ENCODE measurements around the gene FXYD4.

FXYD4 gene

DNA sequence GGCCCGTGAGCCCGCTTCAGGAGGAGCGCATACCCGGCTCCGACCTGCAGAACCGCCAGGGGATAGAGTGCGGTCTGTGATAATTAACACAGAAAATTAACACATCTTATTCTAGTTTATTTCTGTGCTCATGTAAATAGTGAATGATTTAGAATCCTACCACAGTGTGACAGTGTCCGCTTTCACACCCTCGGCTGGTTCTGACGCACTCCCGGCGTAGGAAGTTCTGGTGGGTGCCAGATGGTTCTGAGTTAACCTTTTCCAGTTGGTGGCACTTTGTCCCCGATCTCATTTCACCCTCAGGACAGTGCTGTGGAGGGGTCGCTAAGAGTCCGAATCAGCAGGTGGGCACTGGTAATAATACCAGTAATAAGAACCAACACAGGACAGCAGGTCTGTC is 28.3 kb upstream of the FXYD4 start:
- DNase-seq (ENCODE audit: low spot score) = no peak
- TF ChIP-seq, protein P1, sequence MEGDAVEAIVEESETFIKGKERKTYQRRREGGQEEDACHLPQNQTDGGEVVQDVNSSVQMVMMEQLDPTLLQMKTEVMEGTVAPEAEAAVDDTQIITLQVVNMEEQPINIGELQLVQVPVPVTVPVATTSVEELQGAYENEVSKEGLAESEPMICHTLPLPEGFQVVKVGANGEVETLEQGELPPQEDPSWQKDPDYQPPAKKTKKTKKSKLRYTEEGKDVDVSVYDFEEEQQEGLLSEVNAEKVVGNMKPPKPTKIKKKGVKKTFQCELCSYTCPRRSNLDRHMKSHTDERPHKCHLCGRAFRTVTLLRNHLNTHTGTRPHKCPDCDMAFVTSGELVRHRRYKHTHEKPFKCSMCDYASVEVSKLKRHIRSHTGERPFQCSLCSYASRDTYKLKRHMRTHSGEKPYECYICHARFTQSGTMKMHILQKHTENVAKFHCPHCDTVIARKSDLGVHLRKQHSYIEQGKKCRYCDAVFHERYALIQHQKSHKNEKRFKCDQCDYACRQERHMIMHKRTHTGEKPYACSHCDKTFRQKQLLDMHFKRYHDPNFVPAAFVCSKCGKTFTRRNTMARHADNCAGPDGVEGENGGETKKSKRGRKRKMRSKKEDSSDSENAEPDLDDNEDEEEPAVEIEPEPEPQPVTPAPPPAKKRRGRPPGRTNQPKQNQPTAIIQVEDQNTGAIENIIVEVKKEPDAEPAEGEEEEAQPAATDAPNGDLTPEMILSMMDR (IDR thresholded peaks at IDR 0.05; ENCODE audit: borderline replicate concordance, control extremely low read depth, extremely low read depth, insufficient read depth, missing control alignments) = no peak
- in situ Hi-C loops (cut with MboI; ENCODE audit: low sequenced_read_pairs, unreplicated experiment) = no loop called here

DNA sequence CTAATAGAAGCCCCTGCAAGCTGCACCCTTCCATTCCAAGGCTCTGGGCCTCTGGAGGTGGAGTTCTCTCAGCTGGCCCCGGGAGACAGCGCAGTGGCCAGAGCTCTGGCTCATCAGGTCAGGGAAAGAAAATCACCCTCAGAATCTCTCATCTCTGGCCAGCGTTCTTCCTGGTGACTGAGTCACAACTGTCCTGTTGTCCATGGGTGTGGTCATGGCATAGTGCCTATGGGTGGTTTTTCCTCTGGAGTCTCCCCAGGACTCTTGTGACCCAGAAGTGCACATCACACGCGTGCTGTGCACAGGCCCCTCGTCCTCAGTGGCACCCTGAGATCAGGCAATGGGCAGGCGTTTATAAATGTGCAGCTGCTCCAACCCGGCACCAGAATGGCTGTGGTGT is 27.4 kb upstream of the FXYD4 start:
- in situ Hi-C loops (cut with MboI; ENCODE audit: low sequenced_read_pairs, unreplicated experiment) = no loop called here
- DNase-seq (ENCODE audit: low spot score) = no peak
- TF ChIP-seq, protein P1 (IDR thresholded peaks at IDR 0.05; ENCODE audit: borderline replicate concordance, control extremely low read depth, extremely low read depth, insufficient read depth, missing control alignments) = no peak

DNA sequence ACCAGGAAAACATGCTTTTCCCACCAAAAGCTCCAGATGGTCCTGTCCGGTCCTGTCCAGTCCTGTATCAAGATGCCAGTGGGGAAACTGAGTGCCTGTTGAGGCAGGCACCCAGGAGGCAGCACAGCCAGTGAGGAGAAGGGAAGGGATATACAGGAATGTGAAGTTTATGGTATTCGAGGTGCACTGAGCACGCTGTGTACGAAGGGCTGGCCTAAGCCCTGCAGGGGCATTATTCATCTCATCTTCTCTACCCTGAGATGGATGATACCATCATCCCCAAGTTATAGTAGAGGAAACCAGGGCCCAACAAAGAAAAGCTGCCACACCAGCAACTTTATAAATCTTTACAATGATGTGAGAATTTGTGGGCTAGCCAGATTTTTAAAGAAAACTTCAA is 23.4 kb upstream of the FXYD4 start:
- in situ Hi-C loops (cut with MboI; ENCODE audit: low sequenced_read_pairs, unreplicated experiment) = no loop called here
- TF ChIP-seq, protein P1 (IDR thresholded peaks at IDR 0.05; ENCODE audit: borderline replicate concordance, control extremely low read depth, extremely low read depth, insufficient read depth, missing control alignments) = no peak
- DNase-seq (ENCODE audit: low spot score) = no peak

DNA sequence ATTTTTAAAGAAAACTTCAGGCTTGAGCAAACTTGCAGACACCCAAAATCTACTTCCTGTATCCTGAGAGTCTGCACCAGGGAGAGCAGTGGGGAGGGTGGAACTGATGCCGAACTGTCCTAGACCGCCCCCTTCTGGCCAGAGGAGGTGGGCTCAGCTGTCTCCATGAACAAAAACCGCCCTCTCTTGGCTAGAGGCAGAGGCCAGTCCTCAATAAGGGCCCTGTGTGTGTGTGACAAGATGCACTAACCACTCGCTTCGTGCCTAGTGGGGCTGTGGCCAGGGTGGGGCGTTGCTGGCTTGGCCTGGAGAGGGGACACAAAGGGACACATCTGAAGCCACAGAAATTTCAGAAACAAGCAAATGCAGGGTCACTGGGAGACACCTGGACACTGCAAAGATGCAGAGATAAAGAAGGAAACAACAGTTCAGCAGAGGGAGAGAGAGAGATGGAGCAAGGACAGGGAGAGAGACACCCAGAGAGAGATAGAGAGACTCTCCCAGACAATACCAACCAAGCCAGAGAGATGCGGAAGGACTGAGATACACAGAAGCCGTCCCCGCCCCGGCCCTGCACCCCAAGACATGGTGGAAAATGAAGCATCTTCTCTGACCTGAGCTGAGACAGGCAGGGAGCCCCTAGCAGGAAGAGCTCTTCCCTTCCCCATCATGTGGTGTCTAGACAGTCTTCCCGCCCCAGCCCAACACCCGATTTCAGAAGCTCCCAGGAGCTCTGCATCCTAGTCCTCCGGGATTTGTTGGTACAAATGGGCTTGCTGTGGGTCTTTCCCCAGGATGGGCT is 22.7 kb upstream of the FXYD4 start:
- TF ChIP-seq, protein P1 (IDR thresholded peaks at IDR 0.05; ENCODE audit: borderline replicate concordance, control extremely low read depth, extremely low read depth, insufficient read depth, missing control alignments) = peak; percentile 97
- in situ Hi-C loops (cut with MboI; ENCODE audit: low sequenced_read_pairs, unreplicated experiment) = no loop called here
- peak; percentile 93 for DNase-seq (ENCODE audit: low spot score)

DNA sequence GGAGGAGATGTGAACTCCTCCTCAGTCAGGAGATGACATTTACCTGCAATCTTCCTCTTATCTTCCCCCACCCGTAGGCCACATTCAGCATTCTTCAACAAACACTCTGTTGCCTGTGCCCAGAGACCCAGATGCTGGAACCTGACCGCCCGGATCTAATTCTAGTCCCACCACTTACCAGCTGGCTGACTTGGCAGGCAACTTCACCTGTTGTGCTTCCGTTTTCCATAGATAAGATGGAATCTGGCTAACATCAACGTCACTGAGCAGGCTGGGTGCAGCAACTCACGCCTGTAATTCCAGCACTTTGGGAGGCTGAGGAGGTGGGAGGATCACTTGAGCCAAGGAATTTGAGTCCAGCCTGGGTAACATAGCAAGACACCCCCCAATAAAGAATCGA is 21.3 kb upstream of the FXYD4 start:
- TF ChIP-seq, protein P1 (IDR thresholded peaks at IDR 0.05; ENCODE audit: borderline replicate concordance, control extremely low read depth, extremely low read depth, insufficient read depth, missing control alignments) = no peak
- in situ Hi-C loops (cut with MboI; ENCODE audit: low sequenced_read_pairs, unreplicated experiment) = no loop called here
- no peak for DNase-seq (ENCODE audit: low spot score)

DNA sequence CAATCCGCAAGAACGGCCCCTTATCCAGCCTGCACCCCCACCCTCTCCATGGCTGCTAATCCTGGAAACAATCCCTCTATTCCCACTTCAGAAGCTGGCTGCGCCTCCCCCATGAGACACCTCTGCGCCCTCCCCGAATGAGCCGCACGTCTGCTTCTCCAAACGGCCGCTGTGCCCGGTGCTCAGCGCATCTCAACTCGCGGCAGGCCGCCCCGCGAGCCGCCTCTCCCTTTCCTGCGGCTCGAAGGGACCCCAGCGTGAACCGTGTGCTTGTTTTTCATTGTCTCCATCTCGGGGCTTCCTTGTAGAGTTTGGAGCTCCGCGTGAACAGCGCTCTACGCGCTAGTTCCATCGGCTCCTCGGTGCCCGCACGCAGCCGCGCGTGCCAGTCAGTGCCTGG is 20.8 kb upstream of the FXYD4 start:
- in situ Hi-C loops (cut with MboI; ENCODE audit: low sequenced_read_pairs, unreplicated experiment) = no loop called here
- no peak for DNase-seq (ENCODE audit: low spot score)

More for the DNA sequence above, 20.8 kb upstream of the FXYD4 start:
- TF ChIP-seq, protein P1 (IDR thresholded peaks at IDR 0.05; ENCODE audit: borderline replicate concordance, control extremely low read depth, extremely low read depth, insufficient read depth, missing control alignments) = no peak
